Fibroblast of lung (primary cell): ENCODE data around the gene MYADML2. TPM values are rescaled to one million over a fixed set of nuclear protein-coding genes. Genes with fewer than 3 reads are reported as not detected.
"Not testable (repeated sequence)": the region's sequence is repeated elsewhere in the genome, so short reads cannot be mapped to it uniquely, and the experiment has no call there.

Source experiments
- DNase-seq, 2 donors: peaks; one replicate each; pipeline versions ENCODE4 v3.0.0 to v3.0.0-alpha.2; 2010; ENCODE audit warnings: low read depth in 2 of 2
- H2AFZ ChIP-seq: 2 replicates; pipeline ENCODE4 v1.5.1; 2012; ENCODE audit warnings: low read length, control low read depth, inconsistent platforms
- H3K27ac ChIP-seq: 2 replicates; pipeline ENCODE4 v1.5.1; 2011; ENCODE audit warnings: low read length, control low read depth; ENCODE audit not compliant: insufficient read depth
- H3K27me3 ChIP-seq: 2 replicates; pipeline ENCODE4 v1.5.1; 2011; ENCODE audit warnings: mild to moderate bottlenecking, low read length; ENCODE audit not compliant: control insufficient read depth, insufficient read depth
- H3K36me3 ChIP-seq: 2 replicates; pipeline ENCODE4 v1.5.1; 2011; ENCODE audit warnings: low read length; ENCODE audit not compliant: control insufficient read depth, insufficient read depth
- H3K4me1 ChIP-seq: 2 replicates; pipeline ENCODE4 v1.5.1; 2011; ENCODE audit warnings: low read length; ENCODE audit not compliant: control insufficient read depth, insufficient read depth; ENCODE audit errors: extremely low read depth
- H3K4me2 ChIP-seq: 2 replicates; pipeline ENCODE4 v1.5.1; 2011; ENCODE audit warnings: low read length, control low read depth; ENCODE audit not compliant: insufficient read depth; ENCODE audit errors: extremely low read depth
- H3K4me3 ChIP-seq, 4 experiments: fragments of 200-600 bp in 1 of 4; sonication (generic) in 1 of 4; replicated peaks in 1 of 4; 2 replicates each; pipeline ENCODE4 v1.5.1; 2011 to 2016; ENCODE audit warnings: low read length in 4 of 4, low read depth in 3 of 4, mild to moderate bottlenecking in 3 of 4, control low read depth in 2 of 4, inconsistent platforms in 1 of 4, mixed read lengths in 1 of 4; ENCODE audit not compliant: insufficient read depth in 1 of 4; ENCODE audit errors: control extremely low read depth in 1 of 4
- H3K79me2 ChIP-seq: 2 replicates; pipeline ENCODE4 v1.5.1; 2012; ENCODE audit warnings: mild to moderate bottlenecking, low read length, inconsistent platforms; ENCODE audit not compliant: control insufficient read depth, insufficient read depth
- H3K9ac ChIP-seq: 2 replicates; pipeline ENCODE4 v1.5.1; 2011; ENCODE audit warnings: mild to moderate bottlenecking, low read length, control low read depth; ENCODE audit not compliant: insufficient read depth
- H3K9me3 ChIP-seq: 2 replicates; pipeline ENCODE4 v1.5.1; 2012; ENCODE audit warnings: low read depth, low read length; ENCODE audit not compliant: control insufficient read depth, insufficient read depth
- H4K20me1 ChIP-seq: 2 replicates; pipeline ENCODE4 v1.5.1; 2011; ENCODE audit warnings: low read length; ENCODE audit not compliant: control insufficient read depth, insufficient read depth; ENCODE audit errors: extremely low read depth
- EZH2 ChIP-seq: IDR thresholded peaks from 2 replicates; pipeline ENCODE4 v1.5.1; 2012; ENCODE audit warnings: low read length, control low read depth, mild to moderate bottlenecking; ENCODE audit errors: missing control alignments
- polyA plus RNA-seq, 2 donors: library from polyadenylated mRNA; depleted of rRNA in 1 of 2; stranded (reverse) in 1 of 2; unstranded in 1 of 2; fragments of >200 nt; gene quantifications; 2 replicates each; pipeline ENCODE4 v1.2.1, GENCODE V29; 2011 to 2012; ENCODE audit warnings: missing spikeins in 1 of 2
- total RNA-seq: library from RNA; depleted of rRNA; stranded (reverse); fragments of >200 nt; gene quantifications from 2 replicates; pipeline ENCODE4 v1.2.1, GENCODE V29; 2014
- TF ChIP-seq, protein P1 (sequence below), 2 donors: IDR thresholded peaks in 1 of 2; conservative IDR thresholded peaks in 1 of 2; 1 replicate in 1 of 2; 2 replicates in 1 of 2; pipeline ENCODE4 v1.5.1; 2011 to 2012; ENCODE audit warnings: low read length in 2 of 2, control low read depth in 1 of 2, inconsistent platforms in 1 of 2, low read depth in 1 of 2, mild to moderate bottlenecking in 1 of 2

Gene MYADML2
- total and polyA plus RNA-seq, 2 donors (not counting 1 experiment from before 2014, with no cell fraction given): not detected

DNA sequence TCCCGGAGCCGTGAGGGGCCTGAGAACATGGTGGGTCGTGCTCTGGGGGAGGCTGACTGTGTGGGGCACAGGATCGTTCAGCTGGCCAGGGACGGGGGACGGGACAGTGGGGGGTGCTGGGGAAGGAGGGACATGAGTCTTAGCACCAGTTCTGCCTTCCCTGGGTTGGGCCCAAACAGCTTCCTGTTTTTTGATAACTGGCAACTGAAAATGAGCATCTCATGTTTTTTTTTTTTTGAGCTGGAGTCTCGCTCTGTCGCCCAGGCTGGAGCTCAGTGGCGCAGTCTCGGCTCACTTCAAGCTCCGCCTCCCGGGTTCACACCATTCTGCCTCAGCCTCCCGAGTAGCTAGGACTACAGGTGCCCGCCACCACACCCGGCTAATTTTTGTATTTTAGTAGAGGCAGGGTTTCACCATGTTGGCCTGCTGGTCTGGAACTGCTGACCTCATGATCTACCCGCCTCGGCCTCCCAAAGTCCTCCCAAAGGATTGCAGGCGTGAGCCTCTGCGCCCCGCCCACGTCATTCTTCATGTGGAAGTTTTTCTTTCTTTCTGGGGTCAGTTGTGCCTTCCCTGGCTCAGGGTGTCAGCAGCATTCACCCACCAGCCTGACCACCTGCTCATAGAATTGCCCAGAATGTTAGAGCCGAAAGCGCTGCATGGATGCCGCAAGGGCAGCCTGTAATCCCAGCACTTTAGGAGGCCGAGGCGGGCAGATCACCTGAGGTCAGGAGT is 36.8 kb upstream of the MYADML2 start:
- H2AFZ ChIP-seq: no peak overlapping the region
- H3K9me3 ChIP-seq: no peaks in the 10 kb centered on the region
- H3K4me1 ChIP-seq: no peaks in the 10 kb centered on the region
- H3K79me2 ChIP-seq: no peaks in the 10 kb centered on the region
- TF ChIP-seq, protein P1, sequence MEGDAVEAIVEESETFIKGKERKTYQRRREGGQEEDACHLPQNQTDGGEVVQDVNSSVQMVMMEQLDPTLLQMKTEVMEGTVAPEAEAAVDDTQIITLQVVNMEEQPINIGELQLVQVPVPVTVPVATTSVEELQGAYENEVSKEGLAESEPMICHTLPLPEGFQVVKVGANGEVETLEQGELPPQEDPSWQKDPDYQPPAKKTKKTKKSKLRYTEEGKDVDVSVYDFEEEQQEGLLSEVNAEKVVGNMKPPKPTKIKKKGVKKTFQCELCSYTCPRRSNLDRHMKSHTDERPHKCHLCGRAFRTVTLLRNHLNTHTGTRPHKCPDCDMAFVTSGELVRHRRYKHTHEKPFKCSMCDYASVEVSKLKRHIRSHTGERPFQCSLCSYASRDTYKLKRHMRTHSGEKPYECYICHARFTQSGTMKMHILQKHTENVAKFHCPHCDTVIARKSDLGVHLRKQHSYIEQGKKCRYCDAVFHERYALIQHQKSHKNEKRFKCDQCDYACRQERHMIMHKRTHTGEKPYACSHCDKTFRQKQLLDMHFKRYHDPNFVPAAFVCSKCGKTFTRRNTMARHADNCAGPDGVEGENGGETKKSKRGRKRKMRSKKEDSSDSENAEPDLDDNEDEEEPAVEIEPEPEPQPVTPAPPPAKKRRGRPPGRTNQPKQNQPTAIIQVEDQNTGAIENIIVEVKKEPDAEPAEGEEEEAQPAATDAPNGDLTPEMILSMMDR (conservative IDR thresholded peaks at IDR 0.05 in 1 of 2, IDR thresholded peaks at IDR 0.05 in 1 of 2; ENCODE audit: low read depth in 1 of 2, low read length in 2 of 2): no peak
- no peak for TF ChIP-seq EZH2
- no peak overlapping the region for H3K4me3 ChIP-seq
- H3K9ac ChIP-seq: no peak overlapping the region
- H3K36me3 ChIP-seq: peaks cover 19% of the 10 kb centered on the region
- H3K27me3 ChIP-seq: no peaks in the 10 kb centered on the region
- no peaks in the 10 kb centered on the region for H4K20me1 ChIP-seq
- H3K27ac ChIP-seq: no peak overlapping the region
- no peak overlapping the region for H3K4me2 ChIP-seq
- no peak for DNase-seq

GRCh38 chr17:81983011-81983638 is 36.1 kb upstream of the MYADML2 start:
- H3K4me3 ChIP-seq: no peak overlapping the region
- no peak overlapping the region for H3K4me2 ChIP-seq
- no peak overlapping the region for H3K9ac ChIP-seq
- TF ChIP-seq, protein P1 (conservative IDR thresholded peaks at IDR 0.05 in 1 of 2, IDR thresholded peaks at IDR 0.05 in 1 of 2; ENCODE audit: low read depth in 1 of 2, low read length in 2 of 2): no peak
- TF ChIP-seq EZH2: no peak
- H3K27me3 ChIP-seq: no peaks in the 10 kb centered on the region
- no peak overlapping the region for H2AFZ ChIP-seq
- H3K79me2 ChIP-seq: no peaks in the 10 kb centered on the region
- peaks cover 17% of the 10 kb centered on the region for H3K36me3 ChIP-seq
- no peaks in the 10 kb centered on the region for H4K20me1 ChIP-seq
- H3K27ac ChIP-seq: no peak overlapping the region
- no peaks in the 10 kb centered on the region for H3K4me1 ChIP-seq
- no peak for DNase-seq
- H3K9me3 ChIP-seq: no peaks in the 10 kb centered on the region

DNA sequence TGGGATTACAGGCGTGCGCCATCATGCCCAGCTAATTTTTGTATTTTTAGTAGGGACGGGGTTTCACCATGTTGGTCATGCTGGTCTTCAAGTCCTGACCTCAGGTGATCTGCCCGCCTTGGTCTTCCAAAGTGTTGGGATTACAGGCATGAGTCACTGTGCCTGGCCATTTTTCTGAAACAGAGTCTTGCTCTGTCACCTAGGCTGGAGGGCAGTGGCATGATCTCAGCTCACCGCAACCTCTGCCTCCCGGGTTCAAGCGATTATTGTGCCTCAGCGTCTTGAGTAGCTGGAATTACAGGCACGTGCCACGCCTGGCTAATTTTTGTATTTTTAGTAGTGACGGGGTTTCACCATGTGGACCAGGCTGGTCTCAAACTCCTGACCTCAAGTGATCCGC is 34.5 kb upstream of the MYADML2 start:
- H3K79me2 ChIP-seq, H4K20me1 ChIP-seq, H3K9me3 ChIP-seq, H3K27ac ChIP-seq, H3K27me3 ChIP-seq, H3K4me2 ChIP-seq, H3K4me1 ChIP-seq, H2AFZ ChIP-seq, DNase-seq, H3K9ac ChIP-seq, H3K4me3 ChIP-seq: not testable (repeated sequence)
- H3K36me3 ChIP-seq: peaks cover 14% of the 10 kb centered on the region
